GM12878 (cell line): ENCODE measurements around the gene MFAP4. TPM values are rescaled to one million over a fixed set of nuclear protein-coding genes. Genes with fewer than 3 reads are reported as not detected.

ENCODE experiments used
- ATAC-seq: fragments of 200-7000 bp; cut with Tn5 transposase; 3 replicates; pipeline ENCODE4 v1.9.1; 2020; ENCODE audit warnings: mild to moderate bottlenecking, moderate library complexity
- BruUV-seq: library from RNA; stranded (reverse); fragments of 400-500 nt; replicated peaks from 2 replicates; lab custom pipeline; 2021; lab: Mats Ljungman, UMichigan
- CTCF ChIA-PET: fragments of 300-600 bp; sonication (Branson Sonifier 250); formaldehyde crosslinking; extraction: SDS; loops from one replicate; lab custom pipeline; 2021; ENCODE audit warnings: inconsistent platforms; lab: Yijun Ruan, JAX
- POLR2A ChIA-PET: fragments of 350-600 bp; formaldehyde crosslinking; extraction: SDS; loops from one replicate; lab custom pipeline; 2021; ENCODE audit warnings: inconsistent platforms; lab: Charles Lee
- RAD21 ChIA-PET: fragments of 300-600 bp; sonication (Branson Sonifier 250); formaldehyde crosslinking; loops from one replicate; lab custom pipeline; 2023; ENCODE audit warnings: antibody characterized with exemption; ENCODE audit not compliant: unreplicated experiment; lab: Charles Lee
- SMC1A ChIA-PET: fragments of 300-600 bp; sonication (Branson Sonifier 250); formaldehyde crosslinking; loops from one replicate; lab custom pipeline; 2023; ENCODE audit not compliant: unreplicated experiment, uncharacterized antibody; lab: Charles Lee
- DNase-seq: peaks from one replicate; pipeline ENCODE4 v3.0.0-alpha.2; 2011; ENCODE audit warnings: low read depth, low spot score
- FAIRE-seq: peaks from 3 replicates; lab custom pipeline; 2011; peaks lifted over from hg19 to GRCh38; lab: Jason Lieb, UNC
- H2AFZ ChIP-seq: 2 replicates; pipeline ENCODE4 v1.6.0; 2011; ENCODE audit warnings: low read depth, low read length, control low read depth; ENCODE audit not compliant: control insufficient read depth
- H3K27ac ChIP-seq: 2 replicates; pipeline ENCODE4 v1.5.1; 2011; ENCODE audit warnings: control low read depth; ENCODE audit not compliant: control insufficient read depth, insufficient read depth
- H3K27me3 ChIP-seq, 2 experiments: replicated peaks in 1 of 2; 2 replicates each; pipeline versions ENCODE4 v1.6.0 to v1.6.1; 2011; ENCODE audit warnings: low read length in 1 of 2; ENCODE audit not compliant: control insufficient read depth in 2 of 2, insufficient read depth in 2 of 2
- H3K36me3 ChIP-seq, 2 experiments: 2 replicates each; pipeline ENCODE4 v1.5.1; 2011; ENCODE audit warnings: low read length in 1 of 2; ENCODE audit not compliant: control insufficient read depth in 2 of 2, insufficient read depth in 2 of 2
- H3K4me1 ChIP-seq: 2 replicates; pipeline ENCODE4 v1.6.1; 2011; ENCODE audit warnings: mild to moderate bottlenecking, low read length, moderate library complexity, mixed read lengths; ENCODE audit not compliant: control insufficient read depth, insufficient read depth
- H3K4me2 ChIP-seq: 2 replicates; pipeline ENCODE4 v1.6.0; 2011; ENCODE audit warnings: control low read depth; ENCODE audit not compliant: control insufficient read depth, insufficient read depth
- H3K4me3 ChIP-seq: fragments of 200-600 bp; sonication (generic); 2 replicates; pipeline ENCODE4 v1.5.1; 2016
- H3K79me2 ChIP-seq: 2 replicates; pipeline ENCODE4 v1.6.0; 2011; ENCODE audit warnings: low read length; ENCODE audit not compliant: control insufficient read depth, insufficient read depth
- H3K9ac ChIP-seq: 2 replicates; pipeline ENCODE4 v1.8.0; 2011; ENCODE audit warnings: low read length, control low read depth, mixed read lengths; ENCODE audit not compliant: control insufficient read depth, insufficient read depth
- H3K9me3 ChIP-seq: replicated peaks from 3 replicates; pipeline ENCODE4 v1.5.1; 2011; ENCODE audit warnings: mild to moderate bottlenecking, low read length; ENCODE audit not compliant: control insufficient read depth, insufficient read depth
- H4K20me1 ChIP-seq: 2 replicates; pipeline ENCODE4 v1.6.0; 2011; ENCODE audit not compliant: control insufficient read depth, insufficient read depth
- CHD4 ChIP-seq: fragments of 200-600 bp; sonication (generic); IDR thresholded peaks from 2 replicates; pipeline ENCODE4 v1.6.1; 2016; ENCODE audit warnings: mild to moderate bottlenecking
- JUNB ChIP-seq: IDR thresholded peaks from 2 replicates; pipeline ENCODE4 v1.6.1; 2016; ENCODE audit warnings: antibody characterized with exemption, mild to moderate bottlenecking
- NFXL1 ChIP-seq: fragments of 450-650 bp; IDR thresholded peaks from 2 replicates; pipeline ENCODE4 v1.6.1; 2017; ENCODE audit warnings: antibody characterized with exemption, mild to moderate bottlenecking, borderline replicate concordance
- POLR2AphosphoS2 ChIP-seq: IDR thresholded peaks from 2 replicates; pipeline ENCODE4 v1.6.1; 2011; ENCODE audit warnings: low read depth, mild to moderate bottlenecking, low read length, improper control_type of control experiment, moderate library complexity
- SRF ChIP-seq, 2 experiments: IDR thresholded peaks; 2 replicates each; pipeline ENCODE4 v1.6.1; 2011; ENCODE audit warnings: low read depth in 2 of 2, low read length in 2 of 2, mild to moderate bottlenecking in 1 of 2, moderate library complexity in 1 of 2
- STAT1 ChIP-seq: fragments of 450-650 bp; conservative IDR thresholded peaks from 2 replicates; pipeline ENCODE4 v1.6.1; 2014; ENCODE audit warnings: antibody characterized with exemption, mild to moderate bottlenecking
- SUPT20H ChIP-seq: IDR thresholded peaks from 2 replicates; pipeline ENCODE4 v1.6.1; 2011; ENCODE audit warnings: low read depth, mild to moderate bottlenecking, low read length, moderate library complexity, borderline replicate concordance; ENCODE audit not compliant: control insufficient read depth
- WRNIP1 ChIP-seq: IDR thresholded peaks from 2 replicates; pipeline ENCODE4 v1.6.1; 2011; ENCODE audit warnings: low read depth, low read length, improper control_type of control experiment, borderline replicate concordance
- YBX1 ChIP-seq: fragments of 450-650 bp; IDR thresholded peaks from 2 replicates; pipeline ENCODE4 v1.6.1; 2016; ENCODE audit warnings: antibody characterized with exemption
- WGBS: methylation state at CpG from one replicate; pipeline ENCODE4 v1.1.6; 2016; ENCODE audit warnings: low lambda C conversion rate; ENCODE audit not compliant: insufficient replicate concordance, insufficient coverage; ENCODE audit errors: missing lambda C conversion rate; 5-methylcytosine and 5-hydroxymethylcytosine counted together
- in situ Hi-C: fragments of 300-500 bp; cut with MboI; formaldehyde crosslinking; loops from 9 replicates; pipeline ENCODE4 v1.14.3; 2018; ENCODE audit warnings: mixed read lengths
- intact Hi-C: fragments of 100-400 bp; cut with micrococcal nuclease; formaldehyde crosslinking; loops from one replicate; pipeline ENCODE4 v1.14.2; 2022; ENCODE audit not compliant: unreplicated experiment
- polyA plus RNA-seq, 11 experiments: library from polyadenylated mRNA; depleted of rRNA in 4 of 11; unstranded in 6 of 11; stranded (reverse) in 5 of 11; fragments of >200 nt; fragmentation: Nextera tagmentation in 4 of 11; fragmentation: Illumina TruSeq in 1 of 11; extraction: Ambion mirVana in 4 of 11; extraction: Trizol in 1 of 11; gene quantifications; 1 replicate in 1 of 11; 2 replicates in 10 of 11; pipeline versions ENCODE4 v1.2.1 to v1.2.3, GENCODE V29; 2011 to 2016; ENCODE audit warnings: inconsistent platforms in 2 of 11, missing spikeins in 2 of 11, low read depth in 1 of 11
- total RNA-seq, 4 experiments: library from RNA; depleted of rRNA in 3 of 4; stranded (reverse); fragments of >200 nt in 3 of 4; fragmentation: Illumina TruSeq in 1 of 4; extraction: Trizol in 1 of 4; gene quantifications; 2 replicates each; pipeline versions ENCODE4 v1.2.1 to v1.2.3, GENCODE V29; 2013 to 2021
- TF ChIP-seq, protein P1 (sequence below): fragments of 450-650 bp; IDR thresholded peaks from 2 replicates; pipeline ENCODE4 v1.6.1; 2017; ENCODE audit warnings: mild to moderate bottlenecking, low read depth, inconsistent platforms; ENCODE audit not compliant: poor library complexity, severe bottlenecking
- TF ChIP-seq, protein P2 (sequence below): fragments of 450-650 bp; IDR thresholded peaks from 2 replicates; pipeline ENCODE4 v1.6.1; 2016; ENCODE audit warnings: mild to moderate bottlenecking
- TF ChIP-seq, protein P3 (sequence below): fragments of 450-650 bp; conservative IDR thresholded peaks from 2 replicates; pipeline ENCODE4 v1.6.1; 2017; ENCODE audit warnings: mild to moderate bottlenecking, moderate library complexity

Gene MFAP4
- total and polyA plus RNA-seq, 10 of the 15 experiments (the other 5 are each of a cell fraction or from before 2014, with no cell fraction given), result 0.08 to 0.28 (median 0.09) TPM; not detected in 7

DNA sequence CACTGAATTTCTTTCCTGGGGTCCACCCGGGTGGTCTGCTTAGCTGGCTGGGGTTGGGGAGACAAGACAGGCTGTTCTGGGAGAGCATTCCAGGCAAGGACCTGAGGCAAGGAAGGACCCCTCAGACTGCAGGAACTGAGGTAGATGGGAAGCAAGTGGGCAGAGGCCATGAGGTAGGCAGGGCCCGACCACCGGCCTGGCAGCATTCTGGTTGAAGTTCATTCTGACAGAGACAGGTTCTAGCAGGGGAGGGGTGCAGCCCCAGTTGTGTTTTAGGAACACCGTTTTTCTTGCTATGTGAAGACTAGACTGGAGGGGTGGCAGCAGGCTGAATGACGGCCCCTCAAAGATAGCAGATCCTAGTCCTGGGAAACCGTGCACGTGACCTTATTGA, 41.9 kb downstream of the MFAP4 start:
- H3K36me3 ChIP-seq, result no peaks in the 10 kb centered on the region
- H3K4me1 ChIP-seq, result no peaks in the 10 kb centered on the region
- H3K79me2 ChIP-seq, result no peaks in the 10 kb centered on the region
- ChIA-PET RAD21 (no interaction called here), SMC1A (no interaction called here), POLR2A (no interaction called here), CTCF (no interaction called here)
- H3K4me2 ChIP-seq, result no peak overlapping the region
- in situ Hi-C loops (no loop called here), intact Hi-C loops (no loop called here)
- TF ChIP-seq SUPT20H (no peak), STAT1 (no peak), JUNB (no peak), NFXL1 (no peak), SRF (IDR thresholded peaks at IDR 0.05; ENCODE audit: low read depth in 2 of 2, low read length in 2 of 2) (no peak), YBX1 (no peak), CHD4 (no peak), POLR2AphosphoS2 (no peak), WRNIP1 (no peak)
- TF ChIP-seq, protein P1, sequence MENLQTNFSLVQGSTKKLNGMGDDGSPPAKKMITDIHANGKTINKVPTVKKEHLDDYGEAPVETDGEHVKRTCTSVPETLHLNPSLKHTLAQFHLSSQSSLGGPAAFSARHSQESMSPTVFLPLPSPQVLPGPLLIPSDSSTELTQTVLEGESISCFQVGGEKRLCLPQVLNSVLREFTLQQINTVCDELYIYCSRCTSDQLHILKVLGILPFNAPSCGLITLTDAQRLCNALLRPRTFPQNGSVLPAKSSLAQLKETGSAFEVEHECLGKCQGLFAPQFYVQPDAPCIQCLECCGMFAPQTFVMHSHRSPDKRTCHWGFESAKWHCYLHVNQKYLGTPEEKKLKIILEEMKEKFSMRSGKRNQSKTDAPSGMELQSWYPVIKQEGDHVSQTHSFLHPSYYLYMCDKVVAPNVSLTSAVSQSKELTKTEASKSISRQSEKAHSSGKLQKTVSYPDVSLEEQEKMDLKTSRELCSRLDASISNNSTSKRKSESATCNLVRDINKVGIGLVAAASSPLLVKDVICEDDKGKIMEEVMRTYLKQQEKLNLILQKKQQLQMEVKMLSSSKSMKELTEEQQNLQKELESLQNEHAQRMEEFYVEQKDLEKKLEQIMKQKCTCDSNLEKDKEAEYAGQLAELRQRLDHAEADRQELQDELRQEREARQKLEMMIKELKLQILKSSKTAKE, result no peak
- TF ChIP-seq, protein P2, sequence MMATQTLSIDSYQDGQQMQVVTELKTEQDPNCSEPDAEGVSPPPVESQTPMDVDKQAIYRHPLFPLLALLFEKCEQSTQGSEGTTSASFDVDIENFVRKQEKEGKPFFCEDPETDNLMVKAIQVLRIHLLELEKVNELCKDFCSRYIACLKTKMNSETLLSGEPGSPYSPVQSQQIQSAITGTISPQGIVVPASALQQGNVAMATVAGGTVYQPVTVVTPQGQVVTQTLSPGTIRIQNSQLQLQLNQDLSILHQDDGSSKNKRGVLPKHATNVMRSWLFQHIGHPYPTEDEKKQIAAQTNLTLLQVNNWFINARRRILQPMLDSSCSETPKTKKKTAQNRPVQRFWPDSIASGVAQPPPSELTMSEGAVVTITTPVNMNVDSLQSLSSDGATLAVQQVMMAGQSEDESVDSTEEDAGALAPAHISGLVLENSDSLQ, result no peak
- TF ChIP-seq, protein P3, sequence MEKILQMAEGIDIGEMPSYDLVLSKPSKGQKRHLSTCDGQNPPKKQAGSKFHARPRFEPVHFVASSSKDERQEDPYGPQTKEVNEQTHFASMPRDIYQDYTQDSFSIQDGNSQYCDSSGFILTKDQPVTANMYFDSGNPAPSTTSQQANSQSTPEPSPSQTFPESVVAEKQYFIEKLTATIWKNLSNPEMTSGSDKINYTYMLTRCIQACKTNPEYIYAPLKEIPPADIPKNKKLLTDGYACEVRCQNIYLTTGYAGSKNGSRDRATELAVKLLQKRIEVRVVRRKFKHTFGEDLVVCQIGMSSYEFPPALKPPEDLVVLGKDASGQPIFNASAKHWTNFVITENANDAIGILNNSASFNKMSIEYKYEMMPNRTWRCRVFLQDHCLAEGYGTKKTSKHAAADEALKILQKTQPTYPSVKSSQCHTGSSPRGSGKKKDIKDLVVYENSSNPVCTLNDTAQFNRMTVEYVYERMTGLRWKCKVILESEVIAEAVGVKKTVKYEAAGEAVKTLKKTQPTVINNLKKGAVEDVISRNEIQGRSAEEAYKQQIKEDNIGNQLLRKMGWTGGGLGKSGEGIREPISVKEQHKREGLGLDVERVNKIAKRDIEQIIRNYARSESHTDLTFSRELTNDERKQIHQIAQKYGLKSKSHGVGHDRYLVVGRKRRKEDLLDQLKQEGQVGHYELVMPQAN, result no peak
- DNase-seq (no peak), ATAC-seq (no peak), FAIRE-seq (no peak)
- no peak overlapping the region for H2AFZ ChIP-seq
- H3K9me3 ChIP-seq, result no peaks in the 10 kb centered on the region
- no peak overlapping the region for H3K4me3 ChIP-seq
- no TSS peak for BruUV-seq
- no peaks in the 10 kb centered on the region; a peak in 1 of 4 replicates for H3K27me3 ChIP-seq
- H4K20me1 ChIP-seq, result no peaks in the 10 kb centered on the region
- WGBS, result 64% methylated on average over 7 of the region's 7 CpGs
- H3K9ac ChIP-seq, result no peak overlapping the region
- H3K27ac ChIP-seq, result no peak overlapping the region
